HEK293 (cell line): ENCODE data around the gene MCF2L.

Source experiments
- CTCF ChIA-PET: fragments of 350-600 bp; formaldehyde crosslinking; extraction: SDS; loops from one replicate; lab custom pipeline; 2021; ENCODE audit warnings: antibody characterized with exemption; lab: Yijun Ruan, JAX
- POLR2A ChIA-PET: fragments of 300-600 bp; formaldehyde crosslinking; extraction: SDS; loops from one replicate; lab custom pipeline; 2020; ENCODE audit warnings: antibody characterized with exemption, inconsistent platforms; lab: Yijun Ruan, JAX
- H3K27ac ChIP-seq: fragments of 200-500 bp; sonication (Bioruptor generic); 2 replicates; pipeline ENCODE4 v1.5.1; 2014; ENCODE audit warnings: low read depth, low read length, control low read depth, inconsistent platforms; ENCODE audit errors: extremely low read depth
- H3K36me3 ChIP-seq, 2 experiments: fragments of 200-500 bp in 1 of 2; sonication (Bioruptor generic) in 1 of 2; 1 replicate in 1 of 2; 2 replicates in 1 of 2; pipeline ENCODE4 v1.5.1; 2014 to 2017; ENCODE audit warnings: inconsistent platforms in 2 of 2, low read length in 2 of 2; ENCODE audit not compliant: control insufficient read depth in 2 of 2, insufficient read depth in 1 of 2
- H3K4me1 ChIP-seq: fragments of 200-500 bp; sonication (Bioruptor generic); 2 replicates; pipeline ENCODE4 v1.5.1; 2014; ENCODE audit warnings: mild to moderate bottlenecking, low read length, inconsistent platforms; ENCODE audit not compliant: control insufficient read depth, insufficient read depth
- H3K4me3 ChIP-seq: 2 replicates; pipeline ENCODE4 v1.5.1; 2011; ENCODE audit warnings: low read depth, mild to moderate bottlenecking, control low read depth, low read length, moderate library complexity
- H3K9me3 ChIP-seq: fragments of 200-500 bp; sonication (Bioruptor generic); 2 replicates; pipeline ENCODE4 v1.5.1; 2014; ENCODE audit warnings: low read depth, low read length, inconsistent platforms; ENCODE audit not compliant: control insufficient read depth, insufficient read depth
- KLF8 ChIP-seq: fragments of 450-650 bp; formaldehyde crosslinking; IDR thresholded peaks from 2 replicates; pipeline ENCODE4 v1.5.1; 2016; ENCODE audit warnings: missing biosample characterization, missing genetic modification characterization
- MZF1 ChIP-seq: fragments of 450-650 bp; formaldehyde crosslinking; IDR thresholded peaks from 2 replicates; pipeline ENCODE4 v1.5.1; 2017; ENCODE audit warnings: missing biosample characterization, missing genetic modification characterization, borderline replicate concordance
- ZNF114 ChIP-seq: fragments of 450-650 bp; formaldehyde crosslinking; IDR thresholded peaks from 2 replicates; pipeline ENCODE4 v1.5.0; 2017; ENCODE audit warnings: missing biosample characterization, missing genetic modification characterization
- ZNF155 ChIP-seq: fragments of 450-650 bp; formaldehyde crosslinking; IDR thresholded peaks from 2 replicates; pipeline ENCODE4 v1.5.1; 2016; ENCODE audit warnings: missing biosample characterization, missing genetic modification characterization
- ZNF2 ChIP-seq: fragments of 450-650 bp; formaldehyde crosslinking; IDR thresholded peaks from 2 replicates; pipeline ENCODE4 v1.5.1; 2016; ENCODE audit warnings: missing biosample characterization, missing genetic modification characterization
- ZNF239 ChIP-seq: fragments of 450-650 bp; formaldehyde crosslinking; IDR thresholded peaks from 2 replicates; pipeline ENCODE4 v1.5.1; 2016; ENCODE audit warnings: missing biosample characterization, missing genetic modification characterization
- ZNF248 ChIP-seq: fragments of 450-650 bp; formaldehyde crosslinking; IDR thresholded peaks from 2 replicates; pipeline ENCODE4 v1.5.1; 2017; ENCODE audit warnings: missing biosample characterization, missing genetic modification characterization
- ZNF266 ChIP-seq: fragments of 450-650 bp; formaldehyde crosslinking; IDR thresholded peaks from 2 replicates; pipeline ENCODE4 v1.5.1; 2016; ENCODE audit warnings: missing biosample characterization, missing genetic modification characterization, low read depth
- ZNF274 ChIP-seq, 2 experiments: fragments of 200-500 bp in 1 of 2; fragments of 450-650 bp in 1 of 2; sonication (Bioruptor generic) in 1 of 2; formaldehyde crosslinking in 1 of 2; IDR thresholded peaks; 2 replicates each; pipeline versions ENCODE4 v1.5.1 to v1.6.1; 2014 to 2016; ENCODE audit warnings: borderline replicate concordance in 1 of 2, inconsistent platforms in 1 of 2, low read length in 1 of 2, missing biosample characterization in 1 of 2, missing genetic modification characterization in 1 of 2
- ZNF311 ChIP-seq: fragments of 450-650 bp; formaldehyde crosslinking; IDR thresholded peaks from 2 replicates; pipeline ENCODE4 v1.5.1; 2017; ENCODE audit warnings: missing biosample characterization, missing genetic modification characterization, borderline replicate concordance
- ZNF707 ChIP-seq: fragments of 450-650 bp; formaldehyde crosslinking; IDR thresholded peaks from 2 replicates; pipeline ENCODE4 v1.5.1; 2016; ENCODE audit warnings: missing biosample characterization, missing genetic modification characterization
- ZNF747 ChIP-seq: fragments of 450-650 bp; formaldehyde crosslinking; IDR thresholded peaks from 2 replicates; pipeline ENCODE4 v1.5.1; 2016; ENCODE audit warnings: missing biosample characterization, missing genetic modification characterization
- TF ChIP-seq, protein P1 (sequence below): fragments of 450-650 bp; formaldehyde crosslinking; IDR thresholded peaks from 2 replicates; pipeline ENCODE4 v1.5.1; 2016; ENCODE audit warnings: missing biosample characterization, missing genetic modification characterization
- TF ChIP-seq, protein P2 (sequence below): fragments of 450-650 bp; formaldehyde crosslinking; IDR thresholded peaks from 2 replicates; pipeline ENCODE4 v1.5.1; 2017; ENCODE audit warnings: missing biosample characterization, missing genetic modification characterization
- TF ChIP-seq, protein P3 (sequence below): fragments of 450-650 bp; formaldehyde crosslinking; IDR thresholded peaks from 2 replicates; pipeline ENCODE4 v1.5.1; 2016; ENCODE audit warnings: missing biosample characterization, missing genetic modification characterization
- TF ChIP-seq, protein P4 (sequence below): fragments of 450-650 bp; formaldehyde crosslinking; IDR thresholded peaks from 2 replicates; pipeline ENCODE4 v1.5.1; 2016; ENCODE audit warnings: missing biosample characterization, missing genetic modification characterization
- TF ChIP-seq, protein P5 (sequence below): fragments of 450-650 bp; formaldehyde crosslinking; conservative IDR thresholded peaks from 2 replicates; pipeline ENCODE4 v1.5.1; 2016; ENCODE audit warnings: low read depth, missing biosample characterization, missing genetic modification characterization
- TF ChIP-seq, protein P6 (sequence below): fragments of 450-650 bp; formaldehyde crosslinking; IDR thresholded peaks from 2 replicates; pipeline ENCODE4 v1.5.1; 2016; ENCODE audit warnings: missing biosample characterization, missing genetic modification characterization, low read depth
- TF ChIP-seq, protein P7 (sequence below): fragments of 450-650 bp; formaldehyde crosslinking; IDR thresholded peaks from 2 replicates; pipeline ENCODE4 v1.5.1; 2016; ENCODE audit warnings: missing biosample characterization, missing genetic modification characterization
- TF ChIP-seq, protein P8 (sequence below): fragments of 450-650 bp; formaldehyde crosslinking; IDR thresholded peaks from 2 replicates; pipeline ENCODE4 v1.5.1; 2016; ENCODE audit warnings: missing biosample characterization, missing genetic modification characterization

Gene MCF2L

DNA sequence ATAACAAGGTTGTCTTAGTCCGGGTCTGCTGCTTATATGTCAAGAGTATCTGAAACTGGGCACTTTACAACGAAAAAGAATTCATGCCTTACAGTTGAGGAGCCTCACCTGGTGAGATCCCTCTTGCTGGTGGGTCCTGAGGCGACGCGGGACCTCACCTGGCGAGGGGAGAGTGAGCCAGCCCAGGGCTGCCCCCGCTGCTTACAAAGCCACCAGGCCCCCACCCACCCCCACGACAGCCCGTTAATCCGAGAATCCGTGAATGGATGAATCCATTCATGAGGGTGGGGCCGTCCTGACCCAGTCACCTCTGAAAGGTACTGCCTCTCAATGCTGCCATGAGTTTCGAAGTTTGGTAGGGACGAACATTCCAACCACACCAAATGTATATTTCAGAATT lies 82.6 kb downstream of the MCF2L start (continued):
- TF ChIP-seq, protein P1, sequence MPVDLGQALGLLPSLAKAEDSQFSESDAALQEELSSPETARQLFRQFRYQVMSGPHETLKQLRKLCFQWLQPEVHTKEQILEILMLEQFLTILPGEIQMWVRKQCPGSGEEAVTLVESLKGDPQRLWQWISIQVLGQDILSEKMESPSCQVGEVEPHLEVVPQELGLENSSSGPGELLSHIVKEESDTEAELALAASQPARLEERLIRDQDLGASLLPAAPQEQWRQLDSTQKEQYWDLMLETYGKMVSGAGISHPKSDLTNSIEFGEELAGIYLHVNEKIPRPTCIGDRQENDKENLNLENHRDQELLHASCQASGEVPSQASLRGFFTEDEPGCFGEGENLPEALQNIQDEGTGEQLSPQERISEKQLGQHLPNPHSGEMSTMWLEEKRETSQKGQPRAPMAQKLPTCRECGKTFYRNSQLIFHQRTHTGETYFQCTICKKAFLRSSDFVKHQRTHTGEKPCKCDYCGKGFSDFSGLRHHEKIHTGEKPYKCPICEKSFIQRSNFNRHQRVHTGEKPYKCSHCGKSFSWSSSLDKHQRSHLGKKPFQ (tag by site-specific recombination) = no peak
- TF ChIP-seq ZNF239 (tag by site-specific recombination) = no peak
- TF ChIP-seq, protein P2, sequence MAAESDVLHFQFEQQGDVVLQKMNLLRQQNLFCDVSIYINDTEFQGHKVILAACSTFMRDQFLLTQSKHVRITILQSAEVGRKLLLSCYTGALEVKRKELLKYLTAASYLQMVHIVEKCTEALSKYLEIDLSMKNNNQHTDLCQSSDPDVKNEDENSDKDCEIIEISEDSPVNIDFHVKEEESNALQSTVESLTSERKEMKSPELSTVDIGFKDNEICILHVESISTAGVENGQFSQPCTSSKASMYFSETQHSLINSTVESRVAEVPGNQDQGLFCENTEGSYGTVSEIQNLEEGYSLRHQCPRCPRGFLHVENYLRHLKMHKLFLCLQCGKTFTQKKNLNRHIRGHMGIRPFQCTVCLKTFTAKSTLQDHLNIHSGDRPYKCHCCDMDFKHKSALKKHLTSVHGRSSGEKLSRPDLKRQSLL = no peak
- TF ChIP-seq ZNF707 = no peak
- TF ChIP-seq, protein P3, sequence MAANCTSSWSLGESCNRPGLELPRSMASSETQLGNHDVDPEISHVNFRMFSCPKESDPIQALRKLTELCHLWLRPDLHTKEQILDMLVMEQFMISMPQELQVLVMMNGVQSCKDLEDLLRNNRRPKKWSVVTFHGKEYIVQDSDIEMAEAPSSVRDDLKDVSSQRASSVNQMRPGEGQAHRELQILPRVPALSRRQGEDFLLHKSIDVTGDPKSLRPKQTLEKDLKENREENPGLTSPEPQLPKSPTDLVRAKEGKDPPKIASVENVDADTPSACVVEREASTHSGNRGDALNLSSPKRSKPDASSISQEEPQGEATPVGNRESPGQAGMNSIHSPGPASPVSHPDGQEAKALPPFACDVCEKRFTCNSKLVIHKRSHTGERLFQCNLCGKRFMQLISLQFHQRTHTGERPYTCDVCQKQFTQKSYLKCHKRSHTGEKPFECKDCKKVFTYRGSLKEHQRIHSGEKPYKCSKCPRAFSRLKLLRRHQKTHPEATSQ (tag by site-specific recombination) = no peak
- no peak for TF ChIP-seq ZNF311

DNA sequence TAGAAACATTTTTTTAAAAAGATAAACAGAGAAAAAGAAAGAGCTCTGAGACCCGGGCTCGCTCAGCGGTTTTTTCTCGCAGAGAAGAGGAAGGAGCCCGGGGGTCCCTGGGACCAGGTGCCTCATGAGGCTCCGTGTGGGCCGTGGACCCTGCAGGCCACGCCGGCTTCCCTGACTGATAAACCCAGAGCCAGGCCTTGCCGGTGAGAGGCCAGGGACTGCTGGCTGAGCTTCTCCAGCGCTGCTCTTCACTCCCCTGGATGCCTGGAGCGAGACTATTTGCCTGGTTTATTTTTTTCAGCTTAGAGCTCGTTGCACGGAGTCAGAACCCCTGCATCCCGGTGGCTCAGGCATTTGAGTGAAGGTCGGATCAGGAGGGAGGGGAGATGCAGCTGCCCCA lies 83.2 kb downstream of the MCF2L start:
- Histone ChIP-seq H3K36me3 (no peaks in the 10 kb centered on the region), H3K4me1 (0 out of 2 replicates have a peak, but pooled peaks cover 5% of the 10 kb centered on the region), H3K4me3 (no peak overlapping the region), H3K9me3 (no peaks in the 10 kb centered on the region), H3K27ac (no peak overlapping the region)
- POLR2A ChIA-PET = no interaction called here
- CTCF ChIA-PET = no interaction called here
- TF ChIP-seq ZNF248 (tag by site-specific recombination) (no peak), ZNF747 (tag by site-specific recombination) (no peak), ZNF274 (IDR thresholded peaks at IDR 0.05; ENCODE audit: low read length) (no peak), ZNF274 (tag by site-specific recombination; IDR thresholded peaks at IDR 0.05; ENCODE audit: borderline replicate concordance) (no peak), KLF8 (tag by site-specific recombination) (no peak), ZNF155 (tag by site-specific recombination) (no peak), ZNF114 (no peak), MZF1 (tag by site-specific recombination) (no peak), ZNF266 (tag by site-specific recombination) (no peak), ZNF2 (tag by site-specific recombination) (no peak)
- TF ChIP-seq, protein P4, sequence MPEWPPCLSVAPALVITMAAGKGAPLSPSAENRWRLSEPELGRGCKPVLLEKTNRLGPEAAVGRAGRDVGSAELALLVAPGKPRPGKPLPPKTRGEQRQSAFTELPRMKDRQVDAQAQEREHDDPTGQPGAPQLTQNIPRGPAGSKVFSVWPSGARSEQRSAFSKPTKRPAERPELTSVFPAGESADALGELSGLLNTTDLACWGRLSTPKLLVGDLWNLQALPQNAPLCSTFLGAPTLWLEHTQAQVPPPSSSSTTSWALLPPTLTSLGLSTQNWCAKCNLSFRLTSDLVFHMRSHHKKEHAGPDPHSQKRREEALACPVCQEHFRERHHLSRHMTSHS (tag by site-specific recombination) = no peak
- TF ChIP-seq, protein P5, sequence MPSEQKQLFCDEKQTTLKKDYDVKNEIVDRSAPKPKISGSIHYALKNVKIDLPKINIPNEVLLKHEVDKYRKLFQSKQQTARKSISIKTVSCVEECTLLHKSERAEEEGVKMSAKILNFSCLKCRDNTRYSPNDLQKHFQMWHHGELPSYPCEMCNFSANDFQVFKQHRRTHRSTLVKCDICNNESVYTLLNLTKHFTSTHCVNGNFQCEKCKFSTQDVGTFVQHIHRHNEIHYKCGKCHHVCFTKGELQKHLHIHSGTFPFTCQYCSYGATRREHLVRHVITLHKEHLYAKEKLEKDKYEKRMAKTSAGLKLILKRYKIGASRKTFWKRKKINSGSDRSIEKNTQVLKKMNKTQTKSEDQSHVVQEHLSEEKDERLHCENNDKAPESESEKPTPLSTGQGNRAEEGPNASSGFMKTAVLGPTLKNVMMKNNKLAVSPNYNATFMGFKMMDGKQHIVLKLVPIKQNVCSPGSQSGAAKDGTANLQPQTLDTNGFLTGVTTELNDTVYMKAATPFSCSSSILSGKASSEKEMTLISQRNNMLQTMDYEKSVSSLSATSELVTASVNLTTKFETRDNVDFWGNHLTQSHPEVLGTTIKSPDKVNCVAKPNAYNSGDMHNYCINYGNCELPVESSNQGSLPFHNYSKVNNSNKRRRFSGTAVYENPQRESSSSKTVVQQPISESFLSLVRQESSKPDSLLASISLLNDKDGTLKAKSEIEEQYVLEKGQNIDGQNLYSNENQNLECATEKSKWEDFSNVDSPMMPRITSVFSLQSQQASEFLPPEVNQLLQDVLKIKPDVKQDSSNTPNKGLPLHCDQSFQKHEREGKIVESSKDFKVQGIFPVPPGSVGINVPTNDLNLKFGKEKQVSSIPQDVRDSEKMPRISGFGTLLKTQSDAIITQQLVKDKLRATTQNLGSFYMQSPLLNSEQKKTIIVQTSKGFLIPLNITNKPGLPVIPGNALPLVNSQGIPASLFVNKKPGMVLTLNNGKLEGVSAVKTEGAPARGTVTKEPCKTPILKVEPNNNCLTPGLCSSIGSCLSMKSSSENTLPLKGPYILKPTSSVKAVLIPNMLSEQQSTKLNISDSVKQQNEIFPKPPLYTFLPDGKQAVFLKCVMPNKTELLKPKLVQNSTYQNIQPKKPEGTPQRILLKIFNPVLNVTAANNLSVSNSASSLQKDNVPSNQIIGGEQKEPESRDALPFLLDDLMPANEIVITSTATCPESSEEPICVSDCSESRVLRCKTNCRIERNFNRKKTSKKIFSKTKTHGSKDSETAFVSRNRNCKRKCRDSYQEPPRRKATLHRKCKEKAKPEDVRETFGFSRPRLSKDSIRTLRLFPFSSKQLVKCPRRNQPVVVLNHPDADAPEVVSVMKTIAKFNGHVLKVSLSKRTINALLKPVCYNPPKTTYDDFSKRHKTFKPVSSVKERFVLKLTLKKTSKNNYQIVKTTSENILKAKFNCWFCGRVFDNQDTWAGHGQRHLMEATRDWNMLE (tag by site-specific recombination) = no peak
- TF ChIP-seq, protein P6, sequence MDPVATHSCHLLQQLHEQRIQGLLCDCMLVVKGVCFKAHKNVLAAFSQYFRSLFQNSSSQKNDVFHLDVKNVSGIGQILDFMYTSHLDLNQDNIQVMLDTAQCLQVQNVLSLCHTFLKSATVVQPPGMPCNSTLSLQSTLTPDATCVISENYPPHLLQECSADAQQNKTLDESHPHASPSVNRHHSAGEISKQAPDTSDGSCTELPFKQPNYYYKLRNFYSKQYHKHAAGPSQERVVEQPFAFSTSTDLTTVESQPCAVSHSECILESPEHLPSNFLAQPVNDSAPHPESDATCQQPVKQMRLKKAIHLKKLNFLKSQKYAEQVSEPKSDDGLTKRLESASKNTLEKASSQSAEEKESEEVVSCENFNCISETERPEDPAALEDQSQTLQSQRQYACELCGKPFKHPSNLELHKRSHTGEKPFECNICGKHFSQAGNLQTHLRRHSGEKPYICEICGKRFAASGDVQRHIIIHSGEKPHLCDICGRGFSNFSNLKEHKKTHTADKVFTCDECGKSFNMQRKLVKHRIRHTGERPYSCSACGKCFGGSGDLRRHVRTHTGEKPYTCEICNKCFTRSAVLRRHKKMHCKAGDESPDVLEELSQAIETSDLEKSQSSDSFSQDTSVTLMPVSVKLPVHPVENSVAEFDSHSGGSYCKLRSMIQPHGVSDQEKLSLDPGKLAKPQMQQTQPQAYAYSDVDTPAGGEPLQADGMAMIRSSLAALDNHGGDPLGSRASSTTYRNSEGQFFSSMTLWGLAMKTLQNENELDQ (tag by site-specific recombination) = no peak
- TF ChIP-seq, protein P7, sequence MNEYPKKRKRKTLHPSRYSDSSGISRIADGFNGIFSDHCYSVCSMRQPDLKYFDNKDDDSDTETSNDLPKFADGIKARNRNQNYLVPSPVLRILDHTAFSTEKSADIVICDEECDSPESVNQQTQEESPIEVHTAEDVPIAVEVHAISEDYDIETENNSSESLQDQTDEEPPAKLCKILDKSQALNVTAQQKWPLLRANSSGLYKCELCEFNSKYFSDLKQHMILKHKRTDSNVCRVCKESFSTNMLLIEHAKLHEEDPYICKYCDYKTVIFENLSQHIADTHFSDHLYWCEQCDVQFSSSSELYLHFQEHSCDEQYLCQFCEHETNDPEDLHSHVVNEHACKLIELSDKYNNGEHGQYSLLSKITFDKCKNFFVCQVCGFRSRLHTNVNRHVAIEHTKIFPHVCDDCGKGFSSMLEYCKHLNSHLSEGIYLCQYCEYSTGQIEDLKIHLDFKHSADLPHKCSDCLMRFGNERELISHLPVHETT = no peak
- TF ChIP-seq, protein P8, sequence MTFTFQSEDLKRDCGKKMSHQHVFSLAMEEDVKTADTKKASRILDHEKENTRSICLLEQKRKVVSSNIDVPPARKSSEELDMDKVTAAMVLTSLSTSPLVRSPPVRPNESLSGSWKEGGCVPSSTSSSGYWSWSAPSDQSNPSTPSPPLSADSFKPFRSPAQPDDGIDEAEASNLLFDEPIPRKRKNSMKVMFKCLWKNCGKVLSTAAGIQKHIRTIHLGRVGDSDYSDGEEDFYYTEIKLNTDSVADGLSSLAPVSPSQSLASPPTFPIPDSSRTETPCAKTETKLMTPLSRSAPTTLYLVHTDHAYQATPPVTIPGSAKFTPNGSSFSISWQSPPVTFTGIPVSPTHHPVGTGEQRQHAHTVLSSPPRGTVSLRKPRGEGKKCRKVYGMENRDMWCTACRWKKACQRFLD (tag by site-specific recombination) = no peak
